Dermis blood vessel endothelial cell (primary cell): ENCODE results near the gene ZNF521. TPM values are rescaled to one million over a fixed set of nuclear protein-coding genes. Genes with fewer than 3 reads are reported as not detected.

Experiments used
- DNase-seq: peaks from one replicate; pipeline ENCODE4 v3.0.0; 2010
- total RNA-seq: library from RNA; depleted of rRNA; stranded (reverse); fragments of >200 nt; gene quantifications from 2 replicates; pipeline ENCODE4 v1.2.3, GENCODE V29; 2014

The ZNF521 gene
- total RNA-seq, 1 donor from 2014 or later: 188 TPM

GRCh38 chr18:25166113-25166512, 185.9 kb downstream of the ZNF521 start:
- no peak for DNase-seq

GRCh38 chr18:25164848-25165811, 186.8 kb downstream of the ZNF521 start:
- peak; percentile 50 for DNase-seq

DNA sequence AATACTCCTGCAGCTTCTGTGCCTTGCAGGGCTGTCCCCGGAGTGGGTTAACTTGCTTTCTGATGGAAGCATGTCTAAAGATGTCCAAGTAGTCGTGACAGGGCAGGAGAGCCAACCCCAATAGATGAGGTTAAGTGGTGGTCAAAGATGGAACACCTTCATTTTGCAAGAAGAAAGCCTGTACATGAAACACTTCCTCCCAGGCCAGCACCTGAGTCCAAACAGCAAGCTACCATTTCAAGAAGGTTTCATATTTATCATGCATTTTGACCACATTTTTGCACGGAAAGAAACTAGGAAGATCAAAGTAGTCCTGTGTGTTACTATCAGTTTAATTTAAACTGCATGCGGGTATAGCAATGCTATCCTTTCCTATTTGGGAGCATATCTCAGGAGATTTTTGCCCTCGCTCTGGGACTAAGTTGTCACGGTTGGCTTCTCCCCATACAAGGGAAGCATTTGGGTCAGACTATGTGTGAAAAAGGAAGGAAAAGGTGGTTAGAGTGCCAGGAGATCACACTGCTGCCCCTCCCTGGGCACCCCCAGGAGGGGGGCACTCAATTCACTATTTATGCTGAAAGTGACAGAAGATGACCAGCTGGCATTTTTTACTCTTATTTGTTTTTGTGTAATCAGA, 187.6 kb downstream of the ZNF521 start:
- no peak for DNase-seq

GRCh38 chr18:25153426-25153825, 198.5 kb downstream of the ZNF521 start:
- DNase-seq: no peak

GRCh38 chr18:25147877-25148488, 204.0 kb downstream of the ZNF521 start:
- DNase-seq: no peak

DNA sequence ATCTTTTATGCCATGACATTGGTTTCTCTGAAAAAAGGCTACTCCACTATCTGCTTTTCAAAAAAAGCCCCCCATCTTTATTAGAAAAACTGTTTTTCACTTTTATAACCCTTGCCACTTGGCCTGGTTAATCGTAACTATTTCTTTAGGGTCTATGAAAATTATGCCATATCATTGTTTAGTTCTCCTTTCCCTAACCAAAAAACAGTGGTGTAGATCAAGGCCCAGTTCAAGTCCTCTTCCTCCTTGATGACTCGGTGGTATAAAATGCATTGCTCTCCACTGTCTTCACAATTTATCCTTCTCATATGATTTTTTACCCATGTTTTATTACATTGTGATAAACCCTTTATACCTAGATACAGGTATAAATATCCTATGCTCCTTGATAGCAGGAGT, 205.5 kb downstream of the ZNF521 start:
- DNase-seq: no peak

DNA sequence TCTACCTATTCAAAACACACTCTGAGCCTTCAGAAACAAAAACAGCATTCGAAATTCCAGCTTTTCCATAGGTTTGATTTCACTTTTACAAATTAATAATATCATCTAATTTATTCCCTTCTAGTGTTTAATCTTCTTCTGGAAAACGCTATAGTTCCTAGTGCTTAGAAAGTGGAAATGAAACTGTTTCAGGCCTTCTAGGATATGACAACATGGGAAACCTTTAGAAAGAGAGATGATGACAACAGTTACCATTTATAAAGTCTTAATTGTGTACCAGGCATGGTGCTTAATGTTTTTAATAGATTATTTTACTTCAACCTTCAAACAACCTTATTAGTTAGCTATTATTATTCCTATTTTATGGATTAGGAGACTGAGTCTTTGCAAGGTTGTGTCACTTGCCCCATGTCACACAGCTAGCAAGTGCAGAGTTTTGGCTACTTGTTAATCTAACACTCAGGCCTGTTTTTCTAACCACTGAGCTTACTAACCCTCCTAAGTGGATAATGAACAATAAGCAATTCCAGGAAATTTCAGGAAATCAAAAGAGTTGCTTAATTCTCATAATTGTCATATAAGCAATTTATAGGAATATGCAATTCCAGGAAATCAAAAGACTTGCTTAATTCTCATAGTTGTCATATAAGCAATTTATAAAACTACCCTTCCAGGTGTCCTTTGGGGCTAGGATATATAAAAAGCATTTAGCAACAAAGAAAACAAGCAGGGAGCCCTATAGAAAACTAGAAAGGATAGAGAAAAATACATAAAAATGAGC, 206.0 kb downstream of the ZNF521 start:
- DNase-seq: no peak

GRCh38 chr18:25144820-25145219, 207.1 kb downstream of the ZNF521 start:
- DNase-seq: peak; percentile 22

DNA sequence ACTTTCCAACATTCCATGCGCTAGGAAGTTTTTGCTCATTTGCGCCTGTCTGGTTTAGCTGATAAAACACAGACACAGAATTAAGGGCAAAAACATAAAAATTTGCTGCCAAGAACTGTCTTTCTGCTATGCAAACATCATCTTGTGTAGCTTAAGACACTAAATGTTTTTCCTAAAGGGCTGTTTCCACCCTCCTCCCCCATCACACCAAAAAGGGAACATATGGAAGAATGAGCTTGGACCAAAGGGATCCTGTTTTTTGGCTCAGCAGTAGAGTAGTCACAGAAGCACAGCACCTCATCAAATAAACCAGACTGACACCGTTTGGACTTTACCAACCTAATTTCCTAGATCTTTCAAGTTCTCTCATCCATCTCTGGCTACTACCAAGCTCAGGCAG, 210.1 kb downstream of the ZNF521 start:
- DNase-seq: no peak

- DNase-seq: no peak
These were observed 210.6 kb downstream of the ZNF521 start for GRCh38 chr18:25141399-25141798.

DNA sequence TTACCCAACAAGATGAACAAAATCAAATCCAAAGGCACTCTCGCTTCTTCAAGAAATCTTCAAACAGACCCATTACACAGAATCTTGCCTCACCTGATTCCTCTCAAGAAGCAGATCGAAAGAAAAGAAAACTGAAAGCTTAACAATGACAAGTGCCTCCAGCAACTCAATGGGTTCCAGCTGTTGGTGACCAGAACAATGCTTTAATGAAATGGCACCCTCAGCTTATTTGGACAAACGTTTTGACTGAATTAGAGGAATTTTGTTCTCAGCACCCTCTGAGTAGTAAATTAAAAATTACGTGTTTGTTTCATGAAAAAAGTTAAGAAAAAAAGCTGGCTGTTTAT, 211.0 kb downstream of the ZNF521 start:
- DNase-seq: no peak

DNA sequence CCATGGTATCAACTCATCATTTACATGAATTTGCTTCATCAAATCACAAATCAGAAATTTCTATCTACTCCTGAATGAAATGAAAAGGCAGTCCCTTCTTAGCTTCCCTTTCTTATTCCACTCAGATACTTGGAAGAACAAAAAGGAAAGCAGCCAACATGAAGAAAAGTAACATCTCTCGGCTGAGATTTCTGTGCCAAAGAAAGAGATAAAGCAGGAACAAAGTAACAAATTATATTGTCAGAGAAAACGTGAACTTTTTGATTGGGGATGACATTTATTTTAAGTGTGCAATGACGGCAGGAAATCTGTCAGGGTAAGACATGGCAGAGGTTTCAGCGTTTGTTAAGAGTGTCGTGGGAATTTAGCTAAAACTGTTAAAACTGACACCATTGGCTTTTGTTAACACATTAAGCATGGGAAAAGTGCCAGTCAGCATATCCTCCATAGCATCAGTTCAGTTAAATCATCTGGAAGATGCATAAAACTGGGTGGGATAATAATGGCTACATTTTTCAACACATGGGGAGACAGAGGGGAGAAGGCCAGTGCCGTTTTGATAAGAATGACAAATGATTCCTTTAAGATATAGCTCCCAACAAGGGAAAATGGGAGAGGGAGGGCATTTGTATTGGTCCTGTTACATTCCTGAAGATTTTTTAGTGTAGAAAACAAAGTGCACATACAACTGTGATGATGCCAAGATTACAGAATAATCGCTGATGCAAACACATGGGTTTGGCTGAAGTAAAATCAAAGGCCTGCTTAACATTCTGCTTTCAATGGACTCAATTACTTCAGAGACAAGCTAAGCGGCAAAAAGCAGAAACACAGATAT, 211.6 kb downstream of the ZNF521 start:
- DNase-seq: no peak

DNA sequence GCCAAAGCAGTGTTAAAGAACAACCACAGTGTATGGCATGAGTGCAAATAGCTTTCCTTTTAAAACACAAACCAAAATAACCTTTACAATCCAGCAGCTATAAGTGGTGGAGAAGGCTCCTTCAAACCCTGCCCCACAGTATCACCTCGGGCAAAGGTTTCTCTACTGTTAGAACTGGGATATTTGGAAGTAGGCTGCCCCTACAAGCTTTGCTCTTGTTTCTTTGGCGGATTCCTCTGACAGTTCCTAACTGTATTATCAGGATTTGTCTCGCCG, 214.8 kb downstream of the ZNF521 start:
- DNase-seq: no peak

DNA sequence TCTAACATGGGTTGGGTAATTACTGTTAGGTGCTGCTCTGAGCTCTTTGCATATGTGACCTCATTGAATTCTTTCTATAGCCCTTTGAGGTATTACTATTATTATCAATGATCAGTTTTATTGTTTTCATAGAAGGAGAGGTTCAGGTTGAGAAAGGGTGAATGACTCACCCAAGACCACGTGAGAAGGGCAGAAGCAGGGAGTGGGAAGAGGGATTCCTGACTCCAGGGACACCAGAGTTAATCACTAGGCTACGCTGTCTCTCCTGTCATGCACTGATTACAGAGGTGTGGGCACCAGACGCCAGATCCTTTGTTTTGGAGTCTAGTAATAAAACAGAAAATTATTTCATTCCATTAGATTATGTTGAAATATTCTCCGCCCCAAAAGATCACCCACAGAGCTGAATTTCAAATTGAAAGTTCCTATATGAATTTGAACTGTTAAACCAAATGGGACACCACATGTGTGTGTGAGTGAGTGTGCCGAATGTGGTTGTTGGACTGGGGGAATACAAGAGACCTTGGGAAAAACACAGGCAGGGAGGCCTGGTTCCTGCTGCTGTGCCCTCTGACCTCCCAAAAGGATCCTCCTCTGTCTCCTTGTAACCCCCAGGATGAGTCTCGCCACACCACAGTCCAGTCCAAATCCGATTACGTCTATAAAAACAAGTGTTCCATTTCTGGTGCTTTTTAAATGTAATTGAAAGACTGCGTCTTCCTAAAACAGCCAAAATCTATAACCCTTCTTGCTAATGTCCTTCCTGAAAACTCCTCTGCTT, 215.4 kb downstream of the ZNF521 start:
- peak; percentile 51 for DNase-seq

DNA sequence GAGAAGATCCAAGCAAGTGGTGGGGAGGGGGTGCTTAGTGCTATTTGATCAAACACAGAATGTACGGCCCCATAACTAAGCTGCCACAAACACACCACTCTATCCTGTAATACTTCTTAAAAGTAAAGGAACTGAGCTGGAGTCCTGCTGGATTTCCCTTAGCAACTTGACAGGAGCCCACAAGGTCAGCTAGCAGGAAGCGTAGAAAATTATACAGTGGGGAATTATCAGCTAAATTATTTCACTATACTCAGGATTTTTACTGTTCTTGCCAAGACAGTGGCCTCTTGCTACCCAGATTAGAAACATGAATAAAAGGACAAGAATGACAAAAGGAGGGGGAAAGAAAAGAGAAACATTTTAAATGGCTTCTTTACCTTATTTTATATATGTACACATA, 217.1 kb downstream of the ZNF521 start:
- DNase-seq: no peak

DNA sequence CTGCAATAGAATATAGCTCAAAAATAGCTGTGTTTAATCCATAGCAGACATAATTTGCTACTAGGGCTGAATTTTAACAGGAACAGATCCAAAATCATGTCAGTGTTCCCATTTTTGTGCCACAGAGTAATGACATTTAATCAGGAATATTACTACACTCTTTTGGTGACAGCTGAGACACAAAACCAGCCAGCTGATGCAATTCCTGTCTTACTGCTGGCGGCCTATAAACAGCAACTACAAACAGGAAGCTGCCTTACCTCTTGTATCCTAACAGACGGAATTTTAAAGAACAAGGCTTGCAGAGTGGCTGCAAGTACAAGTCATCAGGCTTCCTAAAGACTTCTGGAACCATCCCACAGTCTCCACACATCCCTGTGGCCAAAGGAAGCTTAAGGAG, 218.1 kb downstream of the ZNF521 start:
- DNase-seq: no peak

GRCh38 chr18:25132786-25133496, 219.0 kb downstream of the ZNF521 start:
- no peak for DNase-seq

- DNase-seq: peak; percentile 45
These were observed 225.2 kb downstream of the ZNF521 start for GRCh38 chr18:25126751-25127150.

DNA sequence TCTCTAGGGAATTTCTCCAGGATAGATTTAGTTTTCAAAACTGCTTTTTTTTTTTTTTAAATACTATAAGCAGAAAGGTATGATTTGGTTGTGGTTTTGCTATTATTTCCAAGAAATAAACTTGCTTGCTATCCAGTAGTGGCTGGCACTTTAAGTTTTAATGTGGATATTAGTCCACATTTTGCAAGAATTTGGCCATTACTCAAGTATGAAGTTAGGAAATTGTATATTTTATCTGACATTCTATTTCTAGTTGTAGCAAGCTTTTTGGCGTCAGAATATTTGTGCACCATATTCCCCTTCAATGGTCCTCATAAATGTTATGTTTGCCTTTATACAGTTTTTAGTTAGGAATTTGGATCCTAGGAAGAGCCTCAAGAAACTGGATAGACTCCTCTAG, 226.3 kb downstream of the ZNF521 start:
- DNase-seq: no peak

- no peak for DNase-seq
These were observed 228.3 kb downstream of the ZNF521 start for GRCh38 chr18:25123438-25124232.
